GM23338 (cell line): ENCODE data around the gene ADGRL1. TPM values are rescaled to one million over a fixed set of nuclear protein-coding genes. Genes with fewer than 3 reads are reported as not detected.

ENCODE experiments used
- ATAC-seq: fragments of 200-7000 bp; cut with Tn5 transposase; 3 replicates; pipeline ENCODE4 v1.9.1; 2020
- DNase-seq: peaks from one replicate; pipeline ENCODE4 v3.0.0-alpha.2; 2015; ENCODE audit warnings: low spot score
- H2AFZ ChIP-seq: fragments of 200-600 bp; sonication (generic); 2 replicates; pipeline ENCODE4 v1.8.0; 2016; ENCODE audit warnings: antibody characterized with exemption, mild to moderate bottlenecking, moderate library complexity
- H3F3A ChIP-seq: fragments of 200-600 bp; sonication (generic); replicated peaks from 2 replicates; pipeline ENCODE4 v1.8.0; 2017; ENCODE audit warnings: antibody characterized with exemption, mixed run types, low read depth
- H3K27ac ChIP-seq: fragments of 200-600 bp; sonication (generic); 2 replicates; pipeline ENCODE4 v1.6.1; 2016; ENCODE audit warnings: low read depth
- H3K27me3 ChIP-seq: fragments of 200-600 bp; sonication (generic); 2 replicates; pipeline ENCODE4 v1.8.0; 2016; ENCODE audit warnings: mild to moderate bottlenecking, mixed run types, moderate library complexity; ENCODE audit not compliant: insufficient read depth
- H3K36me3 ChIP-seq: fragments of 200-600 bp; sonication (generic); 2 replicates; pipeline ENCODE4 v1.8.0; 2016; ENCODE audit warnings: mild to moderate bottlenecking; ENCODE audit not compliant: insufficient read depth
- H3K4me1 ChIP-seq: fragments of 200-600 bp; sonication (generic); 2 replicates; pipeline ENCODE4 v1.8.0; 2016; ENCODE audit warnings: mild to moderate bottlenecking, moderate library complexity; ENCODE audit not compliant: insufficient read depth
- H3K4me2 ChIP-seq: fragments of 200-600 bp; sonication (generic); 2 replicates; pipeline ENCODE4 v1.7.1; 2017; ENCODE audit warnings: mixed run types
- H3K4me3 ChIP-seq: fragments of 200-600 bp; sonication (generic); 2 replicates; pipeline ENCODE4 v1.6.1; 2016; ENCODE audit warnings: mixed run types
- H3K79me2 ChIP-seq: fragments of 200-600 bp; sonication (generic); replicated peaks from 2 replicates; pipeline ENCODE4 v1.8.0; 2017; ENCODE audit warnings: mild to moderate bottlenecking; ENCODE audit not compliant: insufficient read depth
- H3K9me2 ChIP-seq: fragments of 200-600 bp; sonication (generic); 2 replicates; pipeline ENCODE4 v1.8.0; 2017; ENCODE audit not compliant: insufficient read depth
- H4K20me1 ChIP-seq: fragments of 200-600 bp; sonication (generic); replicated peaks from 2 replicates; pipeline ENCODE4 v1.8.0; 2017; ENCODE audit warnings: mild to moderate bottlenecking; ENCODE audit not compliant: insufficient read depth
- H3K27ac Mint-ChIP-seq: 2 replicates; pipeline ENCODE4 v1.8.0; 2020; ENCODE audit warnings: inconsistent platforms, mild to moderate bottlenecking, moderate library complexity, mixed read lengths
- H3K27me3 Mint-ChIP-seq: 3 replicates; pipeline ENCODE4 v1.8.0; 2022; ENCODE audit warnings: low read depth, mild to moderate bottlenecking, moderate library complexity, mixed read lengths, inconsistent platforms; ENCODE audit not compliant: insufficient read depth, poor library complexity
- H3K36me3 Mint-ChIP-seq: 3 replicates; pipeline ENCODE4 v1.8.0; 2021; ENCODE audit warnings: low read depth, mild to moderate bottlenecking, inconsistent platforms, moderate library complexity, mixed read lengths
- H3K4me1 Mint-ChIP-seq: 3 replicates; pipeline ENCODE4 v1.8.0; 2020; ENCODE audit warnings: mild to moderate bottlenecking, inconsistent platforms, mixed read lengths
- H3K4me3 Mint-ChIP-seq: 3 replicates; pipeline ENCODE4 v1.8.0; 2021; ENCODE audit warnings: moderate library complexity, mild to moderate bottlenecking, inconsistent platforms, mixed read lengths
- H3K9me3 Mint-ChIP-seq: 3 replicates; pipeline ENCODE4 v1.8.0; 2020; ENCODE audit warnings: moderate library complexity, mild to moderate bottlenecking, inconsistent platforms, mixed read lengths
- CREB1 ChIP-seq: fragments of 250-450 bp; sonication (Bioruptor Pico); IDR thresholded peaks from 2 replicates; pipeline ENCODE4 v1.5.0; 2020; ENCODE audit warnings: low read depth, mild to moderate bottlenecking, moderate library complexity
- EZH2 ChIP-seq: fragments of 200-600 bp; sonication (generic); IDR thresholded peaks from one replicate; pipeline ENCODE4 v1.8.0; 2017; ENCODE audit warnings: antibody characterized with exemption, mild to moderate bottlenecking, low read depth; ENCODE audit not compliant: unreplicated experiment
- EZH2phosphoT487 ChIP-seq: fragments of 200-600 bp; sonication (generic); IDR thresholded peaks from one replicate; pipeline ENCODE4 v1.8.1; 2018; ENCODE audit warnings: antibody characterized with exemption; ENCODE audit not compliant: unreplicated experiment
- JUNB ChIP-seq: IDR thresholded peaks from one replicate; pipeline ENCODE4 v1.6.1; 2016; ENCODE audit warnings: antibody characterized with exemption; ENCODE audit not compliant: unreplicated experiment
- NANOG ChIP-seq: IDR thresholded peaks from 2 replicates; pipeline ENCODE4 v1.6.1; 2016; ENCODE audit warnings: antibody characterized with exemption, borderline replicate concordance
- STAT1 ChIP-seq: IDR thresholded peaks from one replicate; pipeline ENCODE4 v1.6.1; 2016; ENCODE audit warnings: antibody characterized with exemption; ENCODE audit not compliant: unreplicated experiment
- ZNF114 ChIP-seq: fragments of 250-450 bp; sonication (Bioruptor Pico); IDR thresholded peaks from 2 replicates; pipeline ENCODE4 v1.5.0; 2020; ENCODE audit warnings: mild to moderate bottlenecking, moderate library complexity
- ZNF331 ChIP-seq: fragments of 250-450 bp; sonication (Bioruptor Pico); IDR thresholded peaks from 2 replicates; pipeline ENCODE4 v1.5.0; 2020; ENCODE audit warnings: low read depth, mild to moderate bottlenecking, moderate library complexity
- polyA plus RNA-seq: library from polyadenylated mRNA; unstranded; fragments of >200 nt; fragmentation: Nextera tagmentation; extraction: Ambion mirVana; gene quantifications from 2 replicates; pipeline ENCODE4 v1.2.1, GENCODE V29; 2016
- total RNA-seq: library from RNA; depleted of rRNA; stranded (reverse); fragments of >200 nt; shearing (Covaris generic); gene quantifications from 2 replicates; pipeline ENCODE4 v1.2.3, GENCODE V29; 2014
- TF ChIP-seq, protein P1 (sequence below): IDR thresholded peaks from one replicate; pipeline ENCODE4 v1.6.1; 2018; ENCODE audit warnings: antibody characterized with exemption; ENCODE audit not compliant: unreplicated experiment
- TF ChIP-seq, protein P2 (sequence below): IDR thresholded peaks from 2 replicates; pipeline ENCODE4 v1.6.1; 2016; ENCODE audit warnings: antibody characterized with exemption
- TF ChIP-seq, protein P3 (sequence below), 2 experiments: fragments of 200-600 bp in 1 of 2; sonication (generic) in 1 of 2; conservative IDR thresholded peaks; 2 replicates each; pipeline versions ENCODE4 v1.5.1 to v1.6.1; 2016 to 2017; ENCODE audit warnings: antibody characterized with exemption in 2 of 2, low read depth in 2 of 2, mild to moderate bottlenecking in 2 of 2, moderate library complexity in 1 of 2

The ADGRL1 gene
- total and polyA plus RNA-seq, 2 experiments from 2014 or later, result 20.6 to 100 TPM

DNA sequence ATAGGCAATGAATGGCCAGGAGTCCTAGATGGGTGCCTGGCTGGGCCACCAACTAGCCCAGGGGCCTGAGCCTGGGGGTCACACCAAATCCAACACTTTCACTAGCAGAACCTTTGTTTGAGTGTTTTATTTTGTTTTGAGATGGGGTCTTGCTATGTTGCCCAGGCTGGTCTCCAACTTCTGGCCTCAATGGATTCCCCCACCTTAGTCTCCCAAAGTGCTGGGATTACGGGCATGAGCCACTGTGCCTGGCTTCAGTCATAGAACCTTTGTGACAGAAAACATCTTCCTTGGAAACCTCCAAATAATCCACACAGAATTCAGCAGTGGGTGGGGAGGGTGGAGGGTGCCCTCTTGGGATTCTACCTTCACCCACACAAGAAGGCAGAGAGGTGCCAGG is 94.5 kb downstream of the ADGRL1 start:
- Histone ChIP-seq H2AFZ (no peak overlapping the region), H3K4me1 (peaks cover 37% of the 10 kb centered on the region), H3F3A (peaks cover 15% of the 10 kb centered on the region), H3K79me2 (peaks cover 12% of the 10 kb centered on the region), H3K4me2 (peak overlapping the region; percentile 64; the same call in 1 of the 2 replicates), H3K27ac (no peak overlapping the region), H3K36me3 (no peaks in the 10 kb centered on the region), H3K27me3 (no peaks in the 10 kb centered on the region), H3K4me3 (no peak overlapping the region), H4K20me1 (peaks cover 8% of the 10 kb centered on the region; the same call in 1 of the 2 replicates), H3K9me2 (no peaks in the 10 kb centered on the region)
- peaks cover 4% of the 10 kb centered on the region for H3K27me3 Mint-ChIP-seq
- no peak for TF ChIP-seq EZH2
- TF ChIP-seq JUNB, result no peak
- TF ChIP-seq ZNF114 (CRISPR knock-in tag), result no peak
- TF ChIP-seq EZH2phosphoT487, result no peak
- no peak overlapping the region for H3K27ac Mint-ChIP-seq
- H3K9me3 Mint-ChIP-seq, result no peaks in the 10 kb centered on the region; the same call in 2 of the 3 replicates
- no peak overlapping the region for H3K4me3 Mint-ChIP-seq
- ATAC-seq, result no peak
- H3K36me3 Mint-ChIP-seq, result no peaks in the 10 kb centered on the region
- DNase-seq, result no peak
- H3K4me1 Mint-ChIP-seq, result peaks cover 31% of the 10 kb centered on the region

DNA sequence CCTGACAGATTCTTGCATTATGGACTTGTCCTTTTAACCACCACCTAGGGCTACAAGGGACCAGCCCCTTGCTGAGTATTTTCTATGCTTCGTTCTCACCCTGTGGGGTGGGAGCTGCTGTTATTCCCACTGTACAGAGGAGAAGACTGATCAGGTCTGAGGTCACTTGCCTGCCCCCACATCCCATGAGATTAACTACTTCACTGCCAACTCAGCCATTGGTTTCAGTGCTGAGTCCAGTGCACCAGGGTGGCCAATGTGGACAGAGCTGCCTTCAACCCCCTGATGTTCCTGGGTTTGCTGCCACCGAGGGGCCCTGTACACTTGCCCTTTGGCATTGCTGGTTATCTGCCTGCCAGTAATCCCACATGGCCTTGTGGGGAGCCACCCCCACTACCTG is 95.3 kb downstream of the ADGRL1 start:
- peaks cover 29% of the 10 kb centered on the region for H3K4me1 ChIP-seq
- no peaks in the 10 kb centered on the region for H3K9me3 Mint-ChIP-seq
- ATAC-seq (no peak), DNase-seq (no peak)
- H3K27me3 ChIP-seq, result no peaks in the 10 kb centered on the region
- no peak overlapping the region for H2AFZ ChIP-seq
- H3K27ac Mint-ChIP-seq, result no peak overlapping the region; the same call in 1 of the 2 replicates
- H4K20me1 ChIP-seq, result no peaks in the 10 kb centered on the region; the same call in 1 of the 2 replicates
- H3K4me2 ChIP-seq, result no peak overlapping the region
- no peak overlapping the region for H3K4me3 ChIP-seq
- peaks cover 4% of the 10 kb centered on the region; the same call in 1 of the 2 replicates for H3K79me2 ChIP-seq
- TF ChIP-seq JUNB (no peak), CREB1 (CRISPR knock-in tag) (no peak), ZNF331 (CRISPR knock-in tag) (no peak), ZNF114 (CRISPR knock-in tag) (no peak), NANOG (no peak)
- no peaks in the 10 kb centered on the region for H3K36me3 ChIP-seq
- no peak overlapping the region for H3K4me3 Mint-ChIP-seq
- H3K9me2 ChIP-seq, result no peaks in the 10 kb centered on the region
- H3K36me3 Mint-ChIP-seq, result no peaks in the 10 kb centered on the region
- peaks cover 15% of the 10 kb centered on the region for H3F3A ChIP-seq
- no peak overlapping the region for H3K27ac ChIP-seq
- H3K4me1 Mint-ChIP-seq, result peaks cover 25% of the 10 kb centered on the region
- peaks cover 4% of the 10 kb centered on the region for H3K27me3 Mint-ChIP-seq

DNA sequence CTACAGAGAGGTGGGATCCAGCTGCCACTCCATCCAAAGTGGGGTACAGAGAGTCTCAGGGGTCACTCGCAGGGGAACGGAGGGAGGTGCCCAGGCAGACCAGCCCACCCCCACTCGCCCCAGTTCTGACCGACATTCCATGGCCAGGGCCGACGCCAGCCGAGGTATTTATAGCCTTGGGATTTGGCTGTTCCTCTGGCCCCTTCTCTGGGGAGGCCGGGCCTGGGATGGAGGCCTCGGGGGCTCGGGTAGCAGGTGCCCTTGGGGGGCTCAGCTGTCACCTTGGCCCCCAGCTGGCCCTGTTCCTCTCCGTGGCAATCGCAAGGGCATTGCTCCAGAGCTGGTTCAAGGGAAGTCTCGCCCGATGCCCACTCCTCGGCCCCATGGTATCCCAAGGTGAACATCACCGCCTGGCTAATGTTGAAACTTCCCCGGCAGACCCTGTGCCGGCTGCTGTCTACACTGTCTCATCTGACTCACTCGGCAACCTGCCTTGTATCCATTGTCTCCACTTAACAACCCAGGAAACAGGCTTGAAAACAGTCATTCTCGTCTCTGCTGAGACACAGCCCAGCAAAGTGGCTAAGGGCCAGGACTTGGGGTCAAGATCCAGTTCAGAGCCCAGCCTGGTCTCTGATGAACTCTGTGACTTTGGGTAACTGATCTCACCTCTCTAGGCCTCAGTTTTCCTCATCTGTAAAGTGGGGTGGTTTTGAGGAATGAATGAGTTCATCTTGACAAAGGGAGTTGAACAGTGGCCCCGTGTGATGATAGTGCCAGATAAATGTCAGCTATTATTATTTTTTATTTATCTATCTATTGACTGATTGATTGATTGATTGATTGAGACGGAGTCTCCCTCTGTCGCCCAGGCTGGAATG is 98.1 kb downstream of the ADGRL1 start:
- Histone ChIP-seq H3K79me2 (no peaks in the 10 kb centered on the region), H3K36me3 (no peaks in the 10 kb centered on the region), H3K4me1 (peaks cover 15% of the 10 kb centered on the region), H3K27me3 (no peaks in the 10 kb centered on the region), H3K27ac (0 out of 2 replicates have a peak overlapping the region, but pooled peaks have one; percentile 26), H3F3A (peaks cover 4% of the 10 kb centered on the region; the same call in 1 of the 2 replicates), H3K9me2 (no peaks in the 10 kb centered on the region), H4K20me1 (no peaks in the 10 kb centered on the region; the same call in 1 of the 2 replicates), H3K4me3 (no peak overlapping the region), H3K4me2 (no peak overlapping the region), H2AFZ (no peak overlapping the region)
- no peaks in the 10 kb centered on the region for H3K9me3 Mint-ChIP-seq
- no peak for DNase-seq
- ATAC-seq, result no peak
- no peaks in the 10 kb centered on the region; the same call in 2 of the 3 replicates for H3K36me3 Mint-ChIP-seq
- H3K4me3 Mint-ChIP-seq, result no peak overlapping the region
- no peak overlapping the region; the same call in 1 of the 2 replicates for H3K27ac Mint-ChIP-seq
- peaks cover 13% of the 10 kb centered on the region for H3K4me1 Mint-ChIP-seq
- H3K27me3 Mint-ChIP-seq, result peaks cover 4% of the 10 kb centered on the region
- TF ChIP-seq, protein P1, sequence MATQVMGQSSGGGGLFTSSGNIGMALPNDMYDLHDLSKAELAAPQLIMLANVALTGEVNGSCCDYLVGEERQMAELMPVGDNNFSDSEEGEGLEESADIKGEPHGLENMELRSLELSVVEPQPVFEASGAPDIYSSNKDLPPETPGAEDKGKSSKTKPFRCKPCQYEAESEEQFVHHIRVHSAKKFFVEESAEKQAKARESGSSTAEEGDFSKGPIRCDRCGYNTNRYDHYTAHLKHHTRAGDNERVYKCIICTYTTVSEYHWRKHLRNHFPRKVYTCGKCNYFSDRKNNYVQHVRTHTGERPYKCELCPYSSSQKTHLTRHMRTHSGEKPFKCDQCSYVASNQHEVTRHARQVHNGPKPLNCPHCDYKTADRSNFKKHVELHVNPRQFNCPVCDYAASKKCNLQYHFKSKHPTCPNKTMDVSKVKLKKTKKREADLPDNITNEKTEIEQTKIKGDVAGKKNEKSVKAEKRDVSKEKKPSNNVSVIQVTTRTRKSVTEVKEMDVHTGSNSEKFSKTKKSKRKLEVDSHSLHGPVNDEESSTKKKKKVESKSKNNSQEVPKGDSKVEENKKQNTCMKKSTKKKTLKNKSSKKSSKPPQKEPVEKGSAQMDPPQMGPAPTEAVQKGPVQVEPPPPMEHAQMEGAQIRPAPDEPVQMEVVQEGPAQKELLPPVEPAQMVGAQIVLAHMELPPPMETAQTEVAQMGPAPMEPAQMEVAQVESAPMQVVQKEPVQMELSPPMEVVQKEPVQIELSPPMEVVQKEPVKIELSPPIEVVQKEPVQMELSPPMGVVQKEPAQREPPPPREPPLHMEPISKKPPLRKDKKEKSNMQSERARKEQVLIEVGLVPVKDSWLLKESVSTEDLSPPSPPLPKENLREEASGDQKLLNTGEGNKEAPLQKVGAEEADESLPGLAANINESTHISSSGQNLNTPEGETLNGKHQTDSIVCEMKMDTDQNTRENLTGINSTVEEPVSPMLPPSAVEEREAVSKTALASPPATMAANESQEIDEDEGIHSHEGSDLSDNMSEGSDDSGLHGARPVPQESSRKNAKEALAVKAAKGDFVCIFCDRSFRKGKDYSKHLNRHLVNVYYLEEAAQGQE, result no peak
- no peak for TF ChIP-seq ZNF331 (CRISPR knock-in tag)
- TF ChIP-seq, protein P2, sequence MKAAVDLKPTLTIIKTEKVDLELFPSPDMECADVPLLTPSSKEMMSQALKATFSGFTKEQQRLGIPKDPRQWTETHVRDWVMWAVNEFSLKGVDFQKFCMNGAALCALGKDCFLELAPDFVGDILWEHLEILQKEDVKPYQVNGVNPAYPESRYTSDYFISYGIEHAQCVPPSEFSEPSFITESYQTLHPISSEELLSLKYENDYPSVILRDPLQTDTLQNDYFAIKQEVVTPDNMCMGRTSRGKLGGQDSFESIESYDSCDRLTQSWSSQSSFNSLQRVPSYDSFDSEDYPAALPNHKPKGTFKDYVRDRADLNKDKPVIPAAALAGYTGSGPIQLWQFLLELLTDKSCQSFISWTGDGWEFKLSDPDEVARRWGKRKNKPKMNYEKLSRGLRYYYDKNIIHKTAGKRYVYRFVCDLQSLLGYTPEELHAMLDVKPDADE, result no peak
- no peak for TF ChIP-seq NANOG
- no peak for TF ChIP-seq STAT1
- no peak for TF ChIP-seq ZNF114 (CRISPR knock-in tag)
- TF ChIP-seq, protein P3, sequence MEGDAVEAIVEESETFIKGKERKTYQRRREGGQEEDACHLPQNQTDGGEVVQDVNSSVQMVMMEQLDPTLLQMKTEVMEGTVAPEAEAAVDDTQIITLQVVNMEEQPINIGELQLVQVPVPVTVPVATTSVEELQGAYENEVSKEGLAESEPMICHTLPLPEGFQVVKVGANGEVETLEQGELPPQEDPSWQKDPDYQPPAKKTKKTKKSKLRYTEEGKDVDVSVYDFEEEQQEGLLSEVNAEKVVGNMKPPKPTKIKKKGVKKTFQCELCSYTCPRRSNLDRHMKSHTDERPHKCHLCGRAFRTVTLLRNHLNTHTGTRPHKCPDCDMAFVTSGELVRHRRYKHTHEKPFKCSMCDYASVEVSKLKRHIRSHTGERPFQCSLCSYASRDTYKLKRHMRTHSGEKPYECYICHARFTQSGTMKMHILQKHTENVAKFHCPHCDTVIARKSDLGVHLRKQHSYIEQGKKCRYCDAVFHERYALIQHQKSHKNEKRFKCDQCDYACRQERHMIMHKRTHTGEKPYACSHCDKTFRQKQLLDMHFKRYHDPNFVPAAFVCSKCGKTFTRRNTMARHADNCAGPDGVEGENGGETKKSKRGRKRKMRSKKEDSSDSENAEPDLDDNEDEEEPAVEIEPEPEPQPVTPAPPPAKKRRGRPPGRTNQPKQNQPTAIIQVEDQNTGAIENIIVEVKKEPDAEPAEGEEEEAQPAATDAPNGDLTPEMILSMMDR (conservative IDR thresholded peaks at IDR 0.05; ENCODE audit: low read depth in 2 of 2), result no peak
- no peak for TF ChIP-seq EZH2
